Panc1 (cell line): ENCODE data around the gene ST6GALNAC6.

ENCODE experiments used
- POLR2AphosphoS5 ChIP-seq: IDR thresholded peaks from 2 replicates; pipeline ENCODE4 v1.6.1; 2012; ENCODE audit warnings: mild to moderate bottlenecking, low read depth, low read length, moderate library complexity
- SIN3A ChIP-seq: IDR thresholded peaks from 2 replicates; pipeline ENCODE4 v1.6.1; 2012; ENCODE audit warnings: low read depth, mild to moderate bottlenecking, low read length, moderate library complexity, borderline replicate concordance; ENCODE audit not compliant: insufficient read depth
- TF ChIP-seq, protein P1 (sequence below), 2 experiments: IDR thresholded peaks; 2 replicates each; pipeline ENCODE4 v1.6.1; 2011 to 2012; ENCODE audit warnings: low read depth in 2 of 2, control low read depth in 1 of 2, low read length in 1 of 2, mild to moderate bottlenecking in 1 of 2, moderate library complexity in 1 of 2; ENCODE audit not compliant: insufficient read depth in 1 of 2
- TF ChIP-seq, protein P2 (sequence below): fragments of 450-650 bp; IDR thresholded peaks from 2 replicates; pipeline ENCODE4 v1.5.1; 2017; ENCODE audit warnings: mild to moderate bottlenecking

DNA sequence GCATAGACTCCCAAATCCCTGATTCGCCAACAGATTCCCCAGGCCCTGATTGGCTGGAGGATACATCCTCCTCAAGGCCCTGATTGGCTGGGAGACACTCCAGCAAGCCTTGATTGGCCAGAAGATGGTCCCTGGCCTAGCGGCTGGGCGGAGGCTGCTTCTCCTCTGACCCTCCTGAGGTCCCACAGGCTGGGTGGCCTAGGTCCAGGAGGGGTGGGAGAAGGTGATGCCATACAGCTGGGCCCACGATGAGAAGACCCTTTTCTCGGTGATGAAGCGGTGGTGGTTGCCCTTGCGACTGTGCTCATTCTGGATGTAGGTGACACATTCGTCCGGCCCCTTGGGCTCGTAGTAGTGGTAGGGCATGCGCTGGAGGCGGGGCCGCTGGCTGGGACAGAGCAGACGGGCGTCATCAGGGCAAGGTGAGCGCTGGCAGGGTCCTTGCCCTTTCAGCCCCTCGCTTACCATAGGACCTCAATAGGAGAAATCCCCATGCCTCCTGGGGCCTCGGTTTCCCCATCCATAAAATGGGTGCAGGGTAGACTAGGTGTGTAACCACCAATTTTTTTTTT lies 12.9 kb downstream of the ST6GALNAC6 start:
- no peak for TF ChIP-seq POLR2AphosphoS5
- TF ChIP-seq, protein P1, sequence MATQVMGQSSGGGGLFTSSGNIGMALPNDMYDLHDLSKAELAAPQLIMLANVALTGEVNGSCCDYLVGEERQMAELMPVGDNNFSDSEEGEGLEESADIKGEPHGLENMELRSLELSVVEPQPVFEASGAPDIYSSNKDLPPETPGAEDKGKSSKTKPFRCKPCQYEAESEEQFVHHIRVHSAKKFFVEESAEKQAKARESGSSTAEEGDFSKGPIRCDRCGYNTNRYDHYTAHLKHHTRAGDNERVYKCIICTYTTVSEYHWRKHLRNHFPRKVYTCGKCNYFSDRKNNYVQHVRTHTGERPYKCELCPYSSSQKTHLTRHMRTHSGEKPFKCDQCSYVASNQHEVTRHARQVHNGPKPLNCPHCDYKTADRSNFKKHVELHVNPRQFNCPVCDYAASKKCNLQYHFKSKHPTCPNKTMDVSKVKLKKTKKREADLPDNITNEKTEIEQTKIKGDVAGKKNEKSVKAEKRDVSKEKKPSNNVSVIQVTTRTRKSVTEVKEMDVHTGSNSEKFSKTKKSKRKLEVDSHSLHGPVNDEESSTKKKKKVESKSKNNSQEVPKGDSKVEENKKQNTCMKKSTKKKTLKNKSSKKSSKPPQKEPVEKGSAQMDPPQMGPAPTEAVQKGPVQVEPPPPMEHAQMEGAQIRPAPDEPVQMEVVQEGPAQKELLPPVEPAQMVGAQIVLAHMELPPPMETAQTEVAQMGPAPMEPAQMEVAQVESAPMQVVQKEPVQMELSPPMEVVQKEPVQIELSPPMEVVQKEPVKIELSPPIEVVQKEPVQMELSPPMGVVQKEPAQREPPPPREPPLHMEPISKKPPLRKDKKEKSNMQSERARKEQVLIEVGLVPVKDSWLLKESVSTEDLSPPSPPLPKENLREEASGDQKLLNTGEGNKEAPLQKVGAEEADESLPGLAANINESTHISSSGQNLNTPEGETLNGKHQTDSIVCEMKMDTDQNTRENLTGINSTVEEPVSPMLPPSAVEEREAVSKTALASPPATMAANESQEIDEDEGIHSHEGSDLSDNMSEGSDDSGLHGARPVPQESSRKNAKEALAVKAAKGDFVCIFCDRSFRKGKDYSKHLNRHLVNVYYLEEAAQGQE (IDR thresholded peaks at IDR 0.05; ENCODE audit: insufficient read depth in 1 of 2, low read depth in 2 of 2, low read length in 1 of 2): no peak
- TF ChIP-seq, protein P2, sequence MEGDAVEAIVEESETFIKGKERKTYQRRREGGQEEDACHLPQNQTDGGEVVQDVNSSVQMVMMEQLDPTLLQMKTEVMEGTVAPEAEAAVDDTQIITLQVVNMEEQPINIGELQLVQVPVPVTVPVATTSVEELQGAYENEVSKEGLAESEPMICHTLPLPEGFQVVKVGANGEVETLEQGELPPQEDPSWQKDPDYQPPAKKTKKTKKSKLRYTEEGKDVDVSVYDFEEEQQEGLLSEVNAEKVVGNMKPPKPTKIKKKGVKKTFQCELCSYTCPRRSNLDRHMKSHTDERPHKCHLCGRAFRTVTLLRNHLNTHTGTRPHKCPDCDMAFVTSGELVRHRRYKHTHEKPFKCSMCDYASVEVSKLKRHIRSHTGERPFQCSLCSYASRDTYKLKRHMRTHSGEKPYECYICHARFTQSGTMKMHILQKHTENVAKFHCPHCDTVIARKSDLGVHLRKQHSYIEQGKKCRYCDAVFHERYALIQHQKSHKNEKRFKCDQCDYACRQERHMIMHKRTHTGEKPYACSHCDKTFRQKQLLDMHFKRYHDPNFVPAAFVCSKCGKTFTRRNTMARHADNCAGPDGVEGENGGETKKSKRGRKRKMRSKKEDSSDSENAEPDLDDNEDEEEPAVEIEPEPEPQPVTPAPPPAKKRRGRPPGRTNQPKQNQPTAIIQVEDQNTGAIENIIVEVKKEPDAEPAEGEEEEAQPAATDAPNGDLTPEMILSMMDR: no peak
- TF ChIP-seq SIN3A: no peak
